CD4-positive, alpha-beta T cell (primary cell): Measurements from ENCODE around the gene CFAP20DC. TPM values are rescaled to one million over a fixed set of nuclear protein-coding genes. Genes with fewer than 3 reads are reported as not detected.

Source experiments
- ATAC-seq: fragments of 200-7000 bp; cut with Tn5 transposase; one replicate; pipeline ENCODE4 v1.10.0; 2022; ENCODE audit warnings: mild to moderate bottlenecking; ENCODE audit not compliant: poor library complexity
- CTCF ChIA-PET: fragments of 350-600 bp; sonication (Branson Sonifier 250); formaldehyde crosslinking; loops from one replicate; lab custom pipeline; 2021; ENCODE audit warnings: antibody characterized with exemption, inconsistent platforms; lab: Charles Lee
- POLR2A ChIA-PET: fragments of 350-600 bp; sonication (Branson Sonifier 250); formaldehyde crosslinking; loops from one replicate; lab custom pipeline; 2021; ENCODE audit warnings: antibody characterized with exemption, inconsistent platforms; lab: Charles Lee
- DNase-seq, 14 experiments: peaks; one replicate each; pipeline ENCODE4 v3.0.0-alpha.2; 2013 to 2020; ENCODE audit warnings: mixed read lengths in 2 of 14
- H3K27ac ChIP-seq, 2 donors: one replicate each; pipeline versions ENCODE4 v1.5.1 to v1.7.0; 2013; ENCODE audit warnings: low read length in 2 of 2, low read depth in 1 of 2, mild to moderate bottlenecking in 1 of 2
- H3K27me3 ChIP-seq, 2 experiments: 1 replicate in 1 of 2; 2 replicates in 1 of 2; pipeline versions ENCODE4 v1.6.1 to v1.7.0; 2013; ENCODE audit warnings: low read length in 2 of 2, control low read depth in 1 of 2, mild to moderate bottlenecking in 1 of 2, moderate library complexity in 1 of 2; ENCODE audit not compliant: insufficient read depth in 2 of 2, control insufficient read depth in 1 of 2
- H3K36me3 ChIP-seq: one replicate; pipeline ENCODE4 v1.6.1; 2013; ENCODE audit warnings: low read length, control low read depth; ENCODE audit not compliant: insufficient read depth
- H3K4me1 ChIP-seq: one replicate; pipeline ENCODE4 v1.6.1; 2013; ENCODE audit warnings: low read length, control low read depth; ENCODE audit not compliant: insufficient read depth
- H3K4me3 ChIP-seq: one replicate; pipeline ENCODE4 v1.5.1; 2013; ENCODE audit warnings: mild to moderate bottlenecking, low read length, moderate library complexity
- H3K9me3 ChIP-seq, 2 experiments: 1 replicate in 1 of 2; 2 replicates in 1 of 2; pipeline versions ENCODE4 v1.6.1 to v1.7.0; 2013; ENCODE audit warnings: low read length in 2 of 2, mild to moderate bottlenecking in 2 of 2, control low read depth in 1 of 2, moderate library complexity in 1 of 2; ENCODE audit not compliant: control insufficient read depth in 1 of 2, insufficient read depth in 1 of 2
- H3K27ac Mint-ChIP-seq: one replicate; pipeline ENCODE4 v1.8.0; 2020; ENCODE audit warnings: mixed read lengths
- H3K27me3 Mint-ChIP-seq: one replicate; pipeline ENCODE4 v1.8.0; 2021; ENCODE audit warnings: mixed read lengths
- H3K36me3 Mint-ChIP-seq: one replicate; pipeline ENCODE4 v1.8.0; 2021; ENCODE audit warnings: low read depth, mixed read lengths
- H3K4me1 Mint-ChIP-seq: one replicate; pipeline ENCODE4 v1.8.0; 2021; ENCODE audit warnings: low read depth, mixed read lengths
- H3K4me3 Mint-ChIP-seq: one replicate; pipeline ENCODE4 v1.8.0; 2020; ENCODE audit warnings: mild to moderate bottlenecking, mixed read lengths
- H3K9me3 Mint-ChIP-seq: one replicate; pipeline ENCODE4 v1.8.0; 2020; ENCODE audit warnings: mixed read lengths
- intact Hi-C, 2 experiments: fragments of 100-400 bp; cut with DNase I in 1 of 2; cut with micrococcal nuclease in 1 of 2; formaldehyde crosslinking; loops; one replicate each; pipeline versions ENCODE4 v1.15.1 to v1.9.0; 2023 to 2025; cut with DNase I, micrococcal nuclease
- total RNA-seq, 174 experiments: library from RNA in 2 of 174; stranded (reverse) in 2 of 174; gene quantifications; one replicate each; pipeline ENCODE4 v1.2.3 and lab custom pipeline; 2021 to 2026
- TF ChIP-seq, protein P1 (sequence below): fragments of 200-600 bp; IDR thresholded peaks from one replicate; pipeline ENCODE4 v1.8.0; 2022; ENCODE audit warnings: antibody characterized with exemption, mild to moderate bottlenecking

CFAP20DC gene
- total RNA-seq, 2 experiments from 2014 or later, result 0.11 to 0.20 TPM

DNA sequence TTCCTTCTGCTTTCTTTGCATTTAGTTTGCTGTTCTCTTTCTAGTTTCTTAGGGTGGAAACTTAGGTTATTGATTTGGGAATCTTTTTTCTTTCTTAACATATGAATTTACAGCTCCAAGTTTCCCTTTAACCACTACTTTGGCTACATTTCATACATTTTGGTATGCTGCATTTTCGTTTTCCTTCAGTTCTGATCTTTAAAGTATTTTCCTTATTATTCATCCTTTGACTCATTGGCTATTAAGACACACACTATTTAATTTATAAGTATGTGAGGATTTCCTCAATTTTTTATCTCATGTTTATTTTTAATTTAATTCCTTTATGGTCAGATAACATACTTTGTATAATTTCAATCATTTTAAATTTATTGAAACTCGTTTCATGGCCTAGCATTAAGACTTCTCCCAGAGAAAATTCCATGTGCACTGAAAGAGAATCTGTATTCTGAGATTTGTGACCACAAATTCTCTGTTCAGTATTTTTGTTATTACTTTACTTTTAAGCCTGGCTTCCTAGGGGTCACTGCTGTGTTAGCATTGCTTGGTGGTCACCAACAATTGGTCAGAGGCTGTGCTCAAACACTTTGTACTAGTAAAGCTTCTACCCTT, 87.7 kb downstream of the CFAP20DC start:
- Histone ChIP-seq H3K27ac (no peak overlapping the region), H3K4me1 (no peaks in the 10 kb centered on the region), H3K27me3 (no peaks in the 10 kb centered on the region), H3K9me3 (no peaks in the 10 kb centered on the region), H3K4me3 (no peak overlapping the region), H3K36me3 (no peaks in the 10 kb centered on the region)
- Mint-ChIP-seq H3K9me3 (no peaks in the 10 kb centered on the region), H3K27me3 (no peaks in the 10 kb centered on the region), H3K27ac (no peak overlapping the region), H3K36me3 (no peaks in the 10 kb centered on the region), H3K4me1 (no peaks in the 10 kb centered on the region), H3K4me3 (no peak overlapping the region)
- no peak for DNase-seq
- ATAC-seq, result no peak
- CTCF ChIA-PET, result no interaction called here
- intact Hi-C loops, result no loop called here
- TF ChIP-seq, protein P1, sequence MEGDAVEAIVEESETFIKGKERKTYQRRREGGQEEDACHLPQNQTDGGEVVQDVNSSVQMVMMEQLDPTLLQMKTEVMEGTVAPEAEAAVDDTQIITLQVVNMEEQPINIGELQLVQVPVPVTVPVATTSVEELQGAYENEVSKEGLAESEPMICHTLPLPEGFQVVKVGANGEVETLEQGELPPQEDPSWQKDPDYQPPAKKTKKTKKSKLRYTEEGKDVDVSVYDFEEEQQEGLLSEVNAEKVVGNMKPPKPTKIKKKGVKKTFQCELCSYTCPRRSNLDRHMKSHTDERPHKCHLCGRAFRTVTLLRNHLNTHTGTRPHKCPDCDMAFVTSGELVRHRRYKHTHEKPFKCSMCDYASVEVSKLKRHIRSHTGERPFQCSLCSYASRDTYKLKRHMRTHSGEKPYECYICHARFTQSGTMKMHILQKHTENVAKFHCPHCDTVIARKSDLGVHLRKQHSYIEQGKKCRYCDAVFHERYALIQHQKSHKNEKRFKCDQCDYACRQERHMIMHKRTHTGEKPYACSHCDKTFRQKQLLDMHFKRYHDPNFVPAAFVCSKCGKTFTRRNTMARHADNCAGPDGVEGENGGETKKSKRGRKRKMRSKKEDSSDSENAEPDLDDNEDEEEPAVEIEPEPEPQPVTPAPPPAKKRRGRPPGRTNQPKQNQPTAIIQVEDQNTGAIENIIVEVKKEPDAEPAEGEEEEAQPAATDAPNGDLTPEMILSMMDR, result no peak
- POLR2A ChIA-PET, result no interaction called here

DNA sequence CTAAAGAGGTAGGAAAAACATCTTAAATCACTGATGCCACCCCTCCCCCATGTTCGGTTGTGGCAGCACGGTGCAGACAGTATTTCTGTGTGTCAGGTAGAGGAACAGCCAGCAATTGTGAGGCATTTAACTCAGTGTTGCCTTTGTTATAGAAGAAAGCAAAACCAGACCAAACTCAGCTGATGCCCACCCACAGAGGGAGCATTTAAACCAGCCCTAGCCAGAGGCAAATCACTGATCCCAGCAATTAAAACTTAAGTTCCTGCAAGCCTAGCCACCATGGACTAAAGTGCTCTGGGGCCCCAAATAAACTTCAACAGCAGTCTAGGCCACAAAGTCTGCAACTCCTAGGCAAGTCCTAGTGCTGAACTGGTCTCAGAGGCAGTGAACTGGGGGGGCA, 94.5 kb downstream of the CFAP20DC start:
- Mint-ChIP-seq H3K9me3 (no peaks in the 10 kb centered on the region), H3K27ac (no peak overlapping the region), H3K4me3 (no peak overlapping the region), H3K4me1 (no peaks in the 10 kb centered on the region), H3K27me3 (no peaks in the 10 kb centered on the region), H3K36me3 (no peaks in the 10 kb centered on the region)
- Histone ChIP-seq H3K27ac (no peak overlapping the region), H3K4me1 (no peaks in the 10 kb centered on the region), H3K27me3 (no peaks in the 10 kb centered on the region), H3K9me3 (no peaks in the 10 kb centered on the region), H3K36me3 (no peaks in the 10 kb centered on the region), H3K4me3 (no peak overlapping the region)
- intact Hi-C loops, result no loop called here
- ChIA-PET POLR2A (no interaction called here), CTCF (no interaction called here)
- TF ChIP-seq, protein P1, result no peak
- ATAC-seq (no peak), DNase-seq (no peak)

DNA sequence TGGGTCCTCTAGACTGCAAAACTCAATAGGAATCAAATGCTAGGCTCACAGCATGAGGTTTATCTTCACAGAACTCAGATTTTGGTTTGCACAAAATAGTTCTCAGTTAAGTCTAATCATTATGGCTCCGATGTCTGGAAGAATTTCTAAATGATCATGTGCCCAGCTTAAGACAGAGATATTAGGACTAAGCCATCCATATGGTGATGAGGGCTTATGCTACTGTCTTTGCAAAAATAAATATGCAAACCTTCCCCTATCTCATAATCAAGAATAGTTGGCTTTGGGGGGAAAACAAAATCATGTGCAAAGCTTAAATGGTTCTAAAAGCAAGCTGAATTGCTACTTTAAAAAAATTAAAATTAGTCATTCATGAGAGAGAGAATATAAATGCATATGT, 96.5 kb downstream of the CFAP20DC start:
- ATAC-seq, result no peak
- no peak for DNase-seq
- Mint-ChIP-seq H3K4me3 (no peak overlapping the region), H3K36me3 (no peaks in the 10 kb centered on the region), H3K27ac (no peak overlapping the region), H3K27me3 (no peaks in the 10 kb centered on the region), H3K4me1 (no peaks in the 10 kb centered on the region), H3K9me3 (no peaks in the 10 kb centered on the region)
- Histone ChIP-seq H3K4me3 (no peak overlapping the region), H3K27ac (no peak overlapping the region), H3K9me3 (no peaks in the 10 kb centered on the region), H3K36me3 (no peaks in the 10 kb centered on the region), H3K4me1 (no peaks in the 10 kb centered on the region), H3K27me3 (no peaks in the 10 kb centered on the region)
- TF ChIP-seq, protein P1, result no peak
- ChIA-PET POLR2A (no interaction called here), CTCF (no interaction called here)
- intact Hi-C loops, result no loop called here
